GM18519 (cell line): ENCODE measurements around the gene DGKI.

Experiments
- ATAC-seq: cut with Tn5 transposase; IDR thresholded peaks from one replicate; pipeline ENCODE4 v1.9.1; 2021; ENCODE audit warnings: mild to moderate bottlenecking, moderate library complexity; ENCODE audit not compliant: unreplicated experiment, low FRiP score

The DGKI gene

GRCh38 chr7:137664846-137665245, 181.9 kb downstream of the DGKI start:
- no peak for ATAC-seq

- ATAC-seq, result no peak
These were observed 185.1 kb downstream of the DGKI start for GRCh38 chr7:137661634-137662033.

DNA sequence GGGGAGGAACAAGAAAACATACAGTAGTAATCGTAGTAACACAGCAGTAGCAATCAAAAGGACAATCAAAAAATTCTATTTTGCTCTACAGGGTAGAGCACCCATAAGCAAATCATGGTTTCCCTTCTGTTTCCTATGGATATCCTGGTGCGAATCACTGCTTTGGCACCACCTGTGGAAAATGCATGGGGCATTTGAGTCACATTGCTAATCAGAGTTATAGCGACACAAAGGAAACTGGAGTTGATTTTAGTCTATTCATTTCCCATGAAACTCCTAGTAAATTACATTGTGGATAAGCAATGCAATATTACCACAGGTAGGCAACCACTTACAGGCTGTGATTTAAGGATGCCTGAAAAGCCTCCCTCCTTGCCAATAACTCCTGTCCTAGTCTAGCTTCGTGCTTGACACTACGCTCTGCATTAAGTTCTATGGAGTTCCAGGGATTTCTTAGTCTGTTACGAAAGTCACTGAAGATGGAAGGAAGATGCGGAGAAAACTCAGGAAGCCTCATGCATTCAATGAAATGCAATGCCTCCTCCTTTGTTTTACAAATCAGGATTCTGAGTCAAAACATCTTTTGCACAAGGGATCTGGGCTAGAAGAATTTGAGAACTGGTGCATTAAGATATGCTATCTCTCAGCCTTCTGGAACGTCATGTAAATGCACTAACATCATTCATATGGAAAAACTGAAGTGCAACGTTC, 188.4 kb downstream of the DGKI start:
- ATAC-seq, result no peak

DNA sequence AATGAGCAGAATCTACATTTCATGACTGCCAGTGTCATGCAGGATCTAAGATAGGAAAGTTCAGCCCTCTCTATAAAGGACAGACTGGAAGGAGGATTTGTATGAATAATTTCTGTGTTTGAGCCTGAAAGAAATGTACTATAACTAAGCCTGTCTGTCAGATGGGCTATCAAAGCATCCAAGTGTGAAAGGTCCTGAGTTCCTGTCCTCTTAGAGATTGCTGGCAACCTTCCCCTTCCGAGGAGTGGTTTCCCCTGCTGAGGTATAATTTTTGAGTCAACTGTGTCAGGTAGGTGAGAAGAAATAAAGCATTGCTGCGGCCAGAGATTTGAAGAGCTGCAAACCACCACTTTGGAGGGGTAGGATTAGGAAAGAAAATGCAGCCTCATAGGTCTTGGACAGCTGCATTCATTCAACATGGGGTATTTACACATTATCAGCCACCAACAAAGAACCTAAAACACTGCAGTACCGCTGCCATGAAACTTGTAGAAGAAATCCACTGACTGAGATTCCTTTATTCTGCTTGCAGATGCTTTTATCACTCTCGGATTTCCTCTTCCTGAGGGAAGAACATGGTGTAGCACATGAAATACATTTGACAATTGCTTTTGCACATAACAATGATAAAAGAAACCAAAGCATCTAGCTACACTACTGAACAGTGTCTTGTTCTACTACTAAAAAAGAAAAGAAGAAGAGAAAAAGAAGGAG, 189.1 kb downstream of the DGKI start:
- ATAC-seq, result no peak

DNA sequence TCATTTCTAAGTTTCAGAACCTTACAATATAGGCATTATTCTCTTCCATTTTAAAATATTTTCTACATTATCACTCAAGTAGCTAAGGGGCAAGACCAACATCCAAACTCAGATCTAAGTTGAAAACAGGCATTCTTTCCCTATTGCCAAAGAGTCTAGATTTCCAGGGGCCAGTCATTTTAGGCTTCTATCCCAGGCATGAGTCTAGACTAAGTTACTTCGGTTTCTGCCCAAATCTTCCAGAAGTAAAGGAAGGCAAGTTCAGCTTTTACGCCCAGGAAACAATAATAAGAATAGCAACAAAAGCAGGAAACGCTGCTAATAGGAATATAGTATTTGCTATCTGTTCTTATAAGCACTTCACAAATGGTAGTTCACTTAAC, 189.9 kb downstream of the DGKI start:
- no peak for ATAC-seq

DNA sequence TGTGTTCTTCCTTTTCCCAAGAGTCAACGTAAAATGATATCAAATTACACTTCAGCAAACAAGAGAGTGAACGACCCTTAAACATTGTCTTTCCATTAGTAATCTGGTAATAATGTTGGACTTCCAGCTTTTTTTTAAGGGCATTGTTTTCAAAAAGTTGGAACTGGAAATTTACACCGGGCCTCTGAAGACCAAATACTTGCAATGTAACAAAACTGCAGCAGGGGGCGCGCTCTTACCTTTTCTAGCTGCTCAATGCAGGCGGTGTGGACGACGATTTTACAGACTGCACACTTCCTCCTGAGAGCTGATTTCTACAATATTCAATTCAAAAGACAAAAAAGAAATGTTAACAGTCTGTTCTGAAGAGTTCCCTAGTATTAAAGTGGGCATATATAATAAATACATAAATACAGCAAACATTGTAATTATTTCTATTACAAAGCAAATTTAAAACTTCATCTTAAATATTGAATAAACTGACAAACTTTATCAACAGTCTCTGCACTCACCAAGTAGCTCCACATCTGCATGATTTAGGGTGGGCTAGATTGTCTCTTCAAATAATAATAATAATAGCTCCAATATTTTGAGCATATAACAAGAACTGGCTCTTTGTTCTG, 190.4 kb downstream of the DGKI start:
- peak; percentile 81 for ATAC-seq

GRCh38 chr7:137655804-137656203, 191.0 kb downstream of the DGKI start:
- peak; percentile 10 for ATAC-seq

- no peak for ATAC-seq
These were observed 194.1 kb downstream of the DGKI start for GRCh38 chr7:137652721-137653120.

GRCh38 chr7:137647905-137648565, 198.7 kb downstream of the DGKI start:
- no peak for ATAC-seq

DNA sequence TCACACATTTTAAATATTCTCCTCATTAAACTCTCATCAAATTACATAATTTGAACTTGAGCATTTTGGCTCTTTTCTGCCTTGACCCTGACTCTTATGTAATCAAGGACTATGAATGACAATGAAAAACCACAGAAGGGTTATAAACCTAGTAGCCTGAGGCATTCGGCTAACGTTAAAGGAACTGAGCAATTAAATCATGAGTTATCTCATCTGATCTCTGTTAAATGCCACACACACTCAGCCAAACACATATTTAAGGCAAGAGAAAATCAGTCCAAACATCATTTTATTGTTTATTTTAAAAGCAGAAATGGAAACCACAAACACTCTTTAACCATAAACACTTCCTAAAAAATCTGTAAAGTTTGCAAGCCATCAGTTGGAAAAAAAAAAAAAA, 204.3 kb downstream of the DGKI start:
- ATAC-seq, result no peak

GRCh38 chr7:137642031-137642430, 204.7 kb downstream of the DGKI start:
- no peak for ATAC-seq

- ATAC-seq, result no peak
These were observed 210.4 kb downstream of the DGKI start for GRCh38 chr7:137636376-137636775.

GRCh38 chr7:137635874-137636273, 210.9 kb downstream of the DGKI start:
- ATAC-seq, result no peak

GRCh38 chr7:137635132-137635531, 211.6 kb downstream of the DGKI start:
- ATAC-seq, result no peak

DNA sequence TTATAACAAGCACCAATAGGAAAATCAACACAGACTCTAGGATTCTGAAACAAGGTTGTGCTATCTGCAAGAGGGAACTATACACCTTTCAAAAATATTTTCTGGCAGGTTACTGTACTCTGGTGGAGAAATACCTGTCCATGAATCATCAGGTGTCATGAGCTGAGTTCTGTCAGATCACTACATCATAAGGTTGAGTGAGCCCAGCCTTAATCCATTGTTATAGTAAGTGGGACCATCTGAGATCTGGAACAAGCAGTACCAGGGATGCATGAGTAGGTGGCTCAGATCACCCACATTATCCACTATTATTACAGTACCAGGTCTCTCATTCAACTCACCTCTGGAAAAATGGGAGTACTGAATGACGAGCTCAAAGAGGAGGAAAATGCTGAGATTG, 212.4 kb downstream of the DGKI start:
- ATAC-seq, result no peak

GRCh38 chr7:137633133-137633532, 213.6 kb downstream of the DGKI start:
- no peak for ATAC-seq

- ATAC-seq, result no peak
These were observed 218.6 kb downstream of the DGKI start for GRCh38 chr7:137628216-137628615.

GRCh38 chr7:137626469-137627067, 220.2 kb downstream of the DGKI start:
- ATAC-seq, result peak; percentile 77

GRCh38 chr7:137625197-137625596, 221.6 kb downstream of the DGKI start:
- no peak for ATAC-seq

DNA sequence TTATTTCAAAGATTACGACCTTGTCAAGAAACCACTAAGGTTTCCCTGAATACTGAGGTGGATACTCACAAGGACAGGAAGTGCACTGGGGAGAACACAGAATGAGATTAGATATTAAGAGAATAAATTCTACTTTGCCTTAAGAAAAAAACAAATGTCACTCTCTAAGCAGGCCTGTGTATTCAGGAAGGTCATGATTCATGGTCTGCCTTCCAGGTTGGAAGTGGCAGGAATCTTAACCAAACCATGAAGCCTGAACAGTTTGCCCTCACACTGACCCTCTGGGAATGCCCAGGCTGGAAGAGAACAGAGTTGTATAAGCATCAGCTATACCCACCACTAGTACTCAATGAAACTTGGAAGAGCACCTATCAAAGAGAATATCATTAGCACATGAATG, 227.6 kb downstream of the DGKI start:
- no peak for ATAC-seq

- ATAC-seq, result no peak
These were observed 228.0 kb downstream of the DGKI start for GRCh38 chr7:137618748-137619147.
